ENCODE data around the gene SPTBN4.
"Not testable (repeated sequence)": the region's sequence is repeated elsewhere in the genome, so short reads cannot be mapped to it uniquely, and the experiment has no call there.

SPTBN4 gene

GRCh38 chr19:40623403-40624251, 156.8 kb downstream of the SPTBN4 start:
- DNase-seq: peak; percentile 98

GRCh38 chr19:40624369-40625153, 157.8 kb downstream of the SPTBN4 start:
- not testable (repeated sequence) for DNase-seq

GRCh38 chr19:40625406-40626120, 158.8 kb downstream of the SPTBN4 start:
- peak; percentile 74 for DNase-seq

Data from islet precursor cell (in vitro differentiated cells).